Measurements from ENCODE around the gene MKNK2.

Gene MKNK2

GRCh38 chr19:2048959-2049740 lies 1.9 kb downstream of the MKNK2 start:
- H3K4me3 ChIP-seq, result peak overlapping the region; percentile 92
- peak overlapping the region; percentile 80 for H3K9ac ChIP-seq (ENCODE audit: insufficient read length)
- no peak for DNase-seq (ENCODE audit: low read depth, low spot score)
- no peaks in the 10 kb centered on the region for H3K9me3 ChIP-seq (ENCODE audit: low read depth, low read length)
- 0 out of 2 replicates have a peak overlapping the region, but pooled peaks have one; percentile 9 for H3K27ac ChIP-seq
- no peaks in the 10 kb centered on the region for H3K36me3 ChIP-seq (ENCODE audit: insufficient read depth, low read length)
- TF ChIP-seq FOXP2 (optimal IDR thresholded peaks at IDR 0.05; ENCODE audit: control extremely low read depth, extremely low read length, insufficient read depth) (no peak), EZH2 (IDR thresholded peaks at IDR 0.05) (no peak), POLR2AphosphoS5 (IDR thresholded peaks at IDR 0.05; ENCODE audit: borderline replicate concordance, low read depth, low read length) (no peak)

GRCh38 chr19:2048104-2048958 lies 2.7 kb downstream of the MKNK2 start:
- DNase-seq (ENCODE audit: low read depth, low spot score), result no peak

GRCh38 chr19:2047449-2048103 lies 3.5 kb downstream of the MKNK2 start:
- DNase-seq (ENCODE audit: low read depth, low spot score), result no peak
- no peak overlapping the region for H3K4me3 ChIP-seq
- H3K27ac ChIP-seq, result no peak overlapping the region
- no peak overlapping the region for H3K9ac ChIP-seq (ENCODE audit: insufficient read length)
- H3K9me3 ChIP-seq (ENCODE audit: low read depth, low read length), result no peaks in the 10 kb centered on the region
- no peak for TF ChIP-seq POLR2AphosphoS5 (IDR thresholded peaks at IDR 0.05; ENCODE audit: borderline replicate concordance, low read depth, low read length)
- no peak for TF ChIP-seq FOXP2 (optimal IDR thresholded peaks at IDR 0.05; ENCODE audit: control extremely low read depth, extremely low read length, insufficient read depth)
- no peak for TF ChIP-seq EZH2 (IDR thresholded peaks at IDR 0.05)
- no peaks in the 10 kb centered on the region for H3K36me3 ChIP-seq (ENCODE audit: insufficient read depth, low read length)

More at GRCh38 chr19:2048104-2048958, 2.7 kb downstream of the MKNK2 start:
- Histone ChIP-seq H3K9ac (ENCODE audit: insufficient read length) (no peak overlapping the region), H3K4me3 (no peak overlapping the region), H3K9me3 (ENCODE audit: low read depth, low read length) (no peaks in the 10 kb centered on the region), H3K27ac (no peak overlapping the region), H3K36me3 (ENCODE audit: insufficient read depth, low read length) (no peaks in the 10 kb centered on the region)
- TF ChIP-seq FOXP2 (optimal IDR thresholded peaks at IDR 0.05; ENCODE audit: control extremely low read depth, extremely low read length, insufficient read depth) (no peak), EZH2 (IDR thresholded peaks at IDR 0.05) (no peak), POLR2AphosphoS5 (IDR thresholded peaks at IDR 0.05; ENCODE audit: borderline replicate concordance, low read depth, low read length) (no peak)

- Histone ChIP-seq H3K36me3 (ENCODE audit: insufficient read depth, low read length) (no peaks in the 10 kb centered on the region), H3K9me3 (ENCODE audit: low read depth, low read length) (no peaks in the 10 kb centered on the region), H3K9ac (ENCODE audit: insufficient read length) (no peak overlapping the region), H3K27ac (no peak overlapping the region), H3K4me3 (no peak overlapping the region)
- no peak for DNase-seq (ENCODE audit: low read depth, low spot score)
- TF ChIP-seq FOXP2 (optimal IDR thresholded peaks at IDR 0.05; ENCODE audit: control extremely low read depth, extremely low read length, insufficient read depth) (no peak), EZH2 (IDR thresholded peaks at IDR 0.05) (no peak), POLR2AphosphoS5 (IDR thresholded peaks at IDR 0.05; ENCODE audit: borderline replicate concordance, low read depth, low read length) (no peak)
Observed at GRCh38 chr19:2047076-2047448, 4.0 kb downstream of the MKNK2 start.

GRCh38 chr19:2046046-2046907 lies 4.8 kb downstream of the MKNK2 start:
- TF ChIP-seq POLR2AphosphoS5 (IDR thresholded peaks at IDR 0.05; ENCODE audit: borderline replicate concordance, low read depth, low read length) (no peak), FOXP2 (optimal IDR thresholded peaks at IDR 0.05; ENCODE audit: control extremely low read depth, extremely low read length, insufficient read depth) (no peak), EZH2 (IDR thresholded peaks at IDR 0.05) (no peak)
- no peak overlapping the region for H3K9ac ChIP-seq (ENCODE audit: insufficient read length)
- DNase-seq (ENCODE audit: low read depth, low spot score), result no peak
- H3K36me3 ChIP-seq (ENCODE audit: insufficient read depth, low read length), result no peaks in the 10 kb centered on the region
- no peak overlapping the region for H3K27ac ChIP-seq
- H3K9me3 ChIP-seq (ENCODE audit: low read depth, low read length), result no peaks in the 10 kb centered on the region
- H3K4me3 ChIP-seq, result no peak overlapping the region

- no peak for DNase-seq (ENCODE audit: low read depth, low spot score)
- Histone ChIP-seq H3K9me3 (ENCODE audit: low read depth, low read length) (no peaks in the 10 kb centered on the region), H3K27ac (no peak overlapping the region), H3K9ac (ENCODE audit: insufficient read length) (no peak overlapping the region), H3K4me3 (no peak overlapping the region), H3K36me3 (ENCODE audit: insufficient read depth, low read length) (peaks cover 5% of the 10 kb centered on the region; the same call in 1 of the 2 replicates)
- TF ChIP-seq POLR2AphosphoS5 (IDR thresholded peaks at IDR 0.05; ENCODE audit: borderline replicate concordance, low read depth, low read length) (no peak), FOXP2 (optimal IDR thresholded peaks at IDR 0.05; ENCODE audit: control extremely low read depth, extremely low read length, insufficient read depth) (no peak), EZH2 (IDR thresholded peaks at IDR 0.05) (no peak)
Observed at GRCh38 chr19:2045501-2046045, 5.5 kb downstream of the MKNK2 start.

All from SK-N-MC (cell line).